Psoas muscle (tissue), 8 donors: ENCODE data around the gene CNN2. TPM values are rescaled to one million over a fixed set of nuclear protein-coding genes. Genes with fewer than 3 reads are reported as not detected.
A peak's percentile ranks its signal among the peaks of the same experiment; 100 is the strongest.

Source experiments
- ATAC-seq, 4 donors: fragments of 200-7000 bp; cut with Tn5 transposase; one replicate each; pipeline ENCODE4 v1.9.1; 2020; ENCODE audit warnings: moderate library complexity in 3 of 4, mild to moderate bottlenecking in 2 of 4
- DNase-seq, 2 donors: peaks; one replicate each; pipeline ENCODE4 v3.0.0-alpha.2; 2020
- H3K27ac ChIP-seq: fragments of 200-600 bp; one replicate; pipeline ENCODE4 v1.8.0; 2022
- H3K27me3 ChIP-seq, 3 donors: fragments of 200-600 bp in 1 of 3; one replicate each; pipeline versions ENCODE4 v1.6.1 to v1.8.0; 2013 to 2022; ENCODE audit warnings: low read length in 2 of 3, mild to moderate bottlenecking in 2 of 3, moderate library complexity in 1 of 3; ENCODE audit not compliant: insufficient read depth in 3 of 3
- H3K36me3 ChIP-seq, 2 donors: fragments of 200-600 bp in 1 of 2; one replicate each; pipeline versions ENCODE4 v1.6.1 to v1.8.0; 2013 to 2022; ENCODE audit warnings: low read depth in 1 of 2, mild to moderate bottlenecking in 1 of 2, moderate library complexity in 1 of 2; ENCODE audit not compliant: insufficient read depth in 1 of 2
- H3K4me1 ChIP-seq: fragments of 200-600 bp; one replicate; pipeline ENCODE4 v1.8.0; 2022
- H3K4me3 ChIP-seq: fragments of 200-600 bp; one replicate; pipeline ENCODE4 v1.8.0; 2022; ENCODE audit warnings: mild to moderate bottlenecking
- H3K9me3 ChIP-seq: fragments of 200-600 bp; one replicate; pipeline ENCODE4 v1.8.0; 2022
- CTCF ChIP-seq: fragments of 200-600 bp; IDR thresholded peaks from one replicate; pipeline ENCODE4 v1.8.0; 2022; ENCODE audit warnings: antibody characterized with exemption
- WGBS, 3 donors: extraction: QIAGEN DNeasy Blood & Tissue Kit; methylation state at CpG; one replicate each; pipeline versions ENCODE4 v1.1.6 to v1.1.7; 2013; 5-methylcytosine and 5-hydroxymethylcytosine counted together
- intact Hi-C, 2 donors: fragments of 100-400 bp; cut with DNase I; formaldehyde crosslinking; loops; one replicate each; pipeline versions ENCODE4 v1.11.0 to v1.14.2; 2022
- polyA plus RNA-seq, 3 donors: library from polyadenylated mRNA; stranded (reverse); fragments of 200-250 nt; gene quantifications; one replicate each; pipeline ENCODE4 v1.2.3, GENCODE V29; 2013
- total RNA-seq, 4 donors: library from RNA; stranded (reverse); fragmentation: NEBNext Ultra II Directional in 2 of 4; extraction: Animal tissue kit (Norgen Biotek cat#: 25700) in 2 of 4; gene quantifications; one replicate each; pipeline versions ENCODE4 v1.2.1 to v1.2.4, GENCODE V29; 2021 to 2023
- donor health status: healthy with polysubstance abuse.
- donor health status: DM: no; HTN: no; CAD: no; lungs with moderate emphysema.
- donor health status: Bipolar disorder and iron deficiency.
- donor health status: healthy.
- donor health status: DM: yes; HTN: yes; CAD: no.
- donor health status: DM: no; HTN: no; CAD: no.
- donor health status: DM: no; HTN: no; CAD: no.
- donor health status: DM: yes; HTN: yes; CAD: no.

The CNN2 gene
- total and polyA plus RNA-seq, 7 donors: 1.7 to 9.5 (median 6.3) TPM

- no peaks in the 10 kb centered on the region for H3K9me3 ChIP-seq
- H3K4me3 ChIP-seq: no peak overlapping the region
- H3K27me3 ChIP-seq: peaks cover 0 to 70% (median 31%) of the 10 kb centered on the region in 3 donors
- TF ChIP-seq CTCF: no peak
- DNase-seq (no peak), ATAC-seq (no peak)
- H3K27ac ChIP-seq: no peak overlapping the region
- H3K36me3 ChIP-seq: peaks cover 3 to 9% of the 10 kb centered on the region in 2 donors
- 7 to 20% (median 14%) methylated on average over 6 of the region's 6 CpGs for WGBS, 3 donors
- no peaks in the 10 kb centered on the region for H3K4me1 ChIP-seq
- intact Hi-C loops: no loop called here
These were observed 28.3 kb upstream of the CNN2 start for GRCh38 chr19:998064-998463.

- peaks cover 0 to 76% (median 31%) of the 10 kb centered on the region in 3 donors for H3K27me3 ChIP-seq
- 54 to 59% (median 57%) methylated on average over 3 of the region's 3 CpGs for WGBS, 3 donors
- TF ChIP-seq CTCF: no peak
- H3K9me3 ChIP-seq: no peaks in the 10 kb centered on the region
- peaks cover 3 to 4% of the 10 kb centered on the region in 2 donors for H3K36me3 ChIP-seq
- ATAC-seq: no peak
- no peak overlapping the region for H3K27ac ChIP-seq
- no peaks in the 10 kb centered on the region for H3K4me1 ChIP-seq
- no peak overlapping the region for H3K4me3 ChIP-seq
- DNase-seq: no peak
- intact Hi-C loops: no loop called here
These were observed 27.1 kb upstream of the CNN2 start for GRCh38 chr19:999379-999719.

- 1 to 2% (median 1%) methylated on average over 31 to 43 of the region's 43 CpGs for WGBS, 3 donors
- Histone ChIP-seq H3K4me1 (no peaks in the 10 kb centered on the region), H3K27ac (no peak within 1 kb of the TSS), H3K9me3 (no peaks in the 10 kb centered on the region), H3K4me3 (no peak within 1 kb of the TSS), H3K27me3 (peaks cover 0 to 76% (median 31%) of the 10 kb centered on the region in 3 donors), H3K36me3 (no peaks in the 10 kb centered on the region)
- DNase-seq: peak; percentile 66 to 76
- peak; percentile 31 for TF ChIP-seq CTCF
- intact Hi-C loops: no loop called here
- peak; percentile 19 to 46 (median 40) for ATAC-seq
These were observed 26.3 kb upstream of the CNN2 start, which contains the start of gene GRIN3B for GRCh38 chr19:1000095-1000494. GRIN3B (plus strand) TSS chr19:1000419; CDS start chr19:1000438, 19 bp downstream.

GRCh38 chr19:1000591-1001537 is 25.5 kb upstream of the CNN2 start:
- TF ChIP-seq CTCF: no peak
- Histone ChIP-seq H3K4me3 (no peak overlapping the region), H3K9me3 (no peaks in the 10 kb centered on the region), H3K4me1 (no peaks in the 10 kb centered on the region), H3K36me3 (no peaks in the 10 kb centered on the region), H3K27me3 (peaks cover 0 to 70% (median 31%) of the 10 kb centered on the region in 3 donors), H3K27ac (no peak overlapping the region)
- DNase-seq (no peak), ATAC-seq (no peak)
- intact Hi-C loops: loop anchor here in 1 of 2 donors (1.0 kb wide), 1 partner anchor 144 kb away; no protein-coding TSS in a partner anchor
- 3 to 5% (median 4%) methylated on average over 51 to 73 of the region's 73 CpGs for WGBS, 3 donors
